ENCODE data around the gene PRRT3. TPM values are rescaled to one million over a fixed set of nuclear protein-coding genes. Genes with fewer than 3 reads are reported as not detected.

PRRT3 gene
- total and polyA plus RNA-seq, 2 of the 13 experiments (the other 11 are each of a cell fraction or from before 2014, with no cell fraction given): 0.22 to 0.44 TPM

GRCh38 chr3:9946112-9947024 is 5.8 kb downstream of the PRRT3 start (continued):
- no peak for TF ChIP-seq ZNF513 (CRISPR knock-in tag; conservative IDR thresholded peaks at IDR 0.05)
- TF ChIP-seq ZNF367 (CRISPR knock-in tag; IDR thresholded peaks at IDR 0.05; ENCODE audit: borderline replicate concordance): no peak; the same call in 1 of the 2 replicates
- no peak for TF ChIP-seq HMGXB3 (CRISPR knock-in tag; IDR thresholded peaks at IDR 0.05; ENCODE audit: borderline replicate concordance)
- TF ChIP-seq ZNF20 (CRISPR knock-in tag; IDR thresholded peaks at IDR 0.05): no peak
- 0 out of 2 replicates have a peak, but pooled peaks have one; percentile 86 for TF ChIP-seq MTF2 (CRISPR knock-in tag; IDR thresholded peaks at IDR 0.05; ENCODE audit: borderline replicate concordance)
- no peak; the same call in 1 of the 2 replicates for TF ChIP-seq MLX (CRISPR knock-in tag; IDR thresholded peaks at IDR 0.05)
- peak; percentile 95 for TF ChIP-seq AGO1 (IDR thresholded peaks at IDR 0.05; ENCODE audit: low read depth, low read length, poor library complexity, severe bottlenecking)
- TF ChIP-seq ZBTB7A (CRISPR knock-in tag; IDR thresholded peaks at IDR 0.05): peak; percentile 62; the same call in 1 of the 2 replicates
- TF ChIP-seq SIN3A (IDR thresholded peaks at IDR 0.05; ENCODE audit: borderline replicate concordance, low read depth, low read length): peak; percentile 44; the same call in 1 of the 2 replicates
- no peak; the same call in 1 of the 2 replicates for TF ChIP-seq MTERF4 (CRISPR knock-in tag; IDR thresholded peaks at IDR 0.05)

All from HepG2 (cell line).